Ishikawa (cell line): ENCODE results near the gene UBTD2.

Source experiments
- CEBPB ChIP-seq: IDR thresholded peaks from 2 replicates; pipeline ENCODE4 v1.6.1; 2012
- CREB1 ChIP-seq: IDR thresholded peaks from 2 replicates; pipeline ENCODE4 v1.6.1; 2012; ENCODE audit warnings: low read depth
- EGR1 ChIP-seq: IDR thresholded peaks from 2 replicates; pipeline ENCODE4 v1.6.1; 2012
- EP300 ChIP-seq: IDR thresholded peaks from 2 replicates; pipeline ENCODE4 v1.6.1; 2012; ENCODE audit warnings: borderline replicate concordance
- FOXM1 ChIP-seq: IDR thresholded peaks from 2 replicates; pipeline ENCODE4 v1.6.1; 2012; ENCODE audit warnings: low read depth, borderline replicate concordance
- MAX ChIP-seq: IDR thresholded peaks from 2 replicates; pipeline ENCODE4 v1.6.1; 2012
- NFIC ChIP-seq: IDR thresholded peaks from 2 replicates; pipeline ENCODE4 v1.6.1; 2012
- RAD21 ChIP-seq: IDR thresholded peaks from 2 replicates; pipeline ENCODE4 v1.6.1; 2012; ENCODE audit warnings: low read depth
- REST ChIP-seq: IDR thresholded peaks from 2 replicates; pipeline ENCODE4 v1.6.1; 2012; ENCODE audit warnings: low read depth, mild to moderate bottlenecking
- TAF1 ChIP-seq: IDR thresholded peaks from 2 replicates; pipeline ENCODE4 v1.6.1; 2012; ENCODE audit warnings: low read depth, mild to moderate bottlenecking
- TCF12 ChIP-seq: IDR thresholded peaks from 2 replicates; pipeline ENCODE4 v1.6.1; 2012; ENCODE audit warnings: low read depth
- TEAD4 ChIP-seq: IDR thresholded peaks from 2 replicates; pipeline ENCODE4 v1.6.1; 2012
- YY1 ChIP-seq: IDR thresholded peaks from 2 replicates; pipeline ENCODE4 v1.6.1; 2012; ENCODE audit warnings: low read depth

GRCh38 chr5:172162987-172163343 is 120.6 kb downstream of the UBTD2 start:
- TF ChIP-seq MAX: no peak
- TF ChIP-seq TEAD4: no peak
- no peak for TF ChIP-seq REST
- TF ChIP-seq TAF1: no peak
- TF ChIP-seq EP300: no peak
- TF ChIP-seq TCF12: no peak
- no peak for TF ChIP-seq NFIC
- TF ChIP-seq CREB1: no peak
- no peak for TF ChIP-seq CEBPB
- TF ChIP-seq RAD21: no peak
- TF ChIP-seq EGR1: no peak
- no peak for TF ChIP-seq YY1
- TF ChIP-seq FOXM1: no peak
